ENCODE measurements around the gene WSCD2.

WSCD2 gene

GRCh38 chr12:108253540-108253939 is 124.5 kb downstream of the WSCD2 start:
- POLR2A ChIA-PET = no interaction called here
- TF ChIP-seq BHLHE40 (IDR thresholded peaks at IDR 0.05; ENCODE audit: borderline replicate concordance) (no peak), ELF4 (IDR thresholded peaks at IDR 0.05) (no peak), FOXK2 (IDR thresholded peaks at IDR 0.05) (no peak), LEF1 (IDR thresholded peaks at IDR 0.05; ENCODE audit: borderline replicate concordance) (no peak), FOXA1 (IDR thresholded peaks at IDR 0.05) (no peak), HDGF (IDR thresholded peaks at IDR 0.05; ENCODE audit: borderline replicate concordance) (no peak), TARDBP (IDR thresholded peaks at IDR 0.05) (no peak), CTBP1 (IDR thresholded peaks at IDR 0.05; ENCODE audit: borderline replicate concordance) (no peak), SP1 (IDR thresholded peaks at IDR 0.05) (no peak), NFRKB (IDR thresholded peaks at IDR 0.05) (no peak), PKNOX1 (IDR thresholded peaks at IDR 0.05) (no peak), ZNF384 (IDR thresholded peaks at IDR 0.05) (no peak), ARNT (IDR thresholded peaks at IDR 0.05) (no peak), L3MBTL2 (conservative IDR thresholded peaks at IDR 0.05) (no peak), FOXM1 (IDR thresholded peaks at IDR 0.05; ENCODE audit: borderline replicate concordance) (no peak), SUZ12 (IDR thresholded peaks at IDR 0.05) (no peak)
- CTCF ChIA-PET = interaction anchor here (0.6 kb wide), 1 partner anchor 268 kb away, joined by 3 read pairs; no protein-coding TSS in a partner anchor
- no peak for DNase-seq (ENCODE audit: extremely low spot score)

- TF ChIP-seq LEF1 (IDR thresholded peaks at IDR 0.05; ENCODE audit: borderline replicate concordance) (no peak), NFRKB (IDR thresholded peaks at IDR 0.05) (no peak), L3MBTL2 (conservative IDR thresholded peaks at IDR 0.05) (no peak), CTBP1 (IDR thresholded peaks at IDR 0.05; ENCODE audit: borderline replicate concordance) (no peak), HDGF (IDR thresholded peaks at IDR 0.05; ENCODE audit: borderline replicate concordance) (no peak), SUZ12 (IDR thresholded peaks at IDR 0.05) (no peak), SP1 (IDR thresholded peaks at IDR 0.05) (no peak), FOXK2 (IDR thresholded peaks at IDR 0.05) (no peak), TARDBP (IDR thresholded peaks at IDR 0.05) (no peak), ARNT (IDR thresholded peaks at IDR 0.05) (no peak), PKNOX1 (IDR thresholded peaks at IDR 0.05) (no peak), BHLHE40 (IDR thresholded peaks at IDR 0.05; ENCODE audit: borderline replicate concordance) (no peak), FOXM1 (IDR thresholded peaks at IDR 0.05; ENCODE audit: borderline replicate concordance) (no peak)
- CTCF ChIA-PET = no interaction called here
- POLR2A ChIA-PET = no interaction called here
- DNase-seq (ENCODE audit: extremely low spot score) = no peak
Observed at GRCh38 chr12:108254030-108254429, 124.9 kb downstream of the WSCD2 start.

GRCh38 chr12:108254517-108255251 is 125.6 kb downstream of the WSCD2 start:
- ChIA-PET CTCF (interaction anchor here (0.6 kb wide), 1 partner anchor 46 kb away, joined by 3 read pairs; no protein-coding TSS in a partner anchor), POLR2A (no interaction called here)
- TF ChIP-seq CTBP1 (IDR thresholded peaks at IDR 0.05; ENCODE audit: borderline replicate concordance) = no peak
- TF ChIP-seq SUZ12 (IDR thresholded peaks at IDR 0.05) = no peak
- no peak for TF ChIP-seq ZNF384 (IDR thresholded peaks at IDR 0.05)
- no peak for TF ChIP-seq ARNT (IDR thresholded peaks at IDR 0.05)
- TF ChIP-seq ELF4 (IDR thresholded peaks at IDR 0.05) = no peak
- TF ChIP-seq LEF1 (IDR thresholded peaks at IDR 0.05; ENCODE audit: borderline replicate concordance) = no peak
- no peak for TF ChIP-seq FOXM1 (IDR thresholded peaks at IDR 0.05; ENCODE audit: borderline replicate concordance)
- no peak for TF ChIP-seq PKNOX1 (IDR thresholded peaks at IDR 0.05)
- TF ChIP-seq L3MBTL2 (conservative IDR thresholded peaks at IDR 0.05) = no peak
- no peak for TF ChIP-seq BHLHE40 (IDR thresholded peaks at IDR 0.05; ENCODE audit: borderline replicate concordance)
- no peak for TF ChIP-seq HDGF (IDR thresholded peaks at IDR 0.05; ENCODE audit: borderline replicate concordance)
- no peak for TF ChIP-seq FOXK2 (IDR thresholded peaks at IDR 0.05)
- TF ChIP-seq FOXA1 (IDR thresholded peaks at IDR 0.05) = no peak
- no peak for TF ChIP-seq TARDBP (IDR thresholded peaks at IDR 0.05)
- no peak for TF ChIP-seq SP1 (IDR thresholded peaks at IDR 0.05)
- TF ChIP-seq NFRKB (IDR thresholded peaks at IDR 0.05) = no peak
- no peak for DNase-seq (ENCODE audit: extremely low spot score)

- ChIA-PET POLR2A (no interaction called here), CTCF (interaction anchor here (0.6 kb wide), 1 partner anchor 46 kb away, joined by 3 read pairs; no protein-coding TSS in a partner anchor)
- TF ChIP-seq FOXA1 (IDR thresholded peaks at IDR 0.05) = no peak
- TF ChIP-seq L3MBTL2 (conservative IDR thresholded peaks at IDR 0.05) = no peak
- TF ChIP-seq TARDBP (IDR thresholded peaks at IDR 0.05) = no peak
- TF ChIP-seq FOXK2 (IDR thresholded peaks at IDR 0.05) = no peak
- TF ChIP-seq ELF4 (IDR thresholded peaks at IDR 0.05) = no peak
- no peak for TF ChIP-seq SP1 (IDR thresholded peaks at IDR 0.05)
- no peak for TF ChIP-seq BHLHE40 (IDR thresholded peaks at IDR 0.05; ENCODE audit: borderline replicate concordance)
- no peak for TF ChIP-seq FOXM1 (IDR thresholded peaks at IDR 0.05; ENCODE audit: borderline replicate concordance)
- no peak for TF ChIP-seq LEF1 (IDR thresholded peaks at IDR 0.05; ENCODE audit: borderline replicate concordance)
- no peak for TF ChIP-seq NFRKB (IDR thresholded peaks at IDR 0.05)
- no peak for TF ChIP-seq HDGF (IDR thresholded peaks at IDR 0.05; ENCODE audit: borderline replicate concordance)
- TF ChIP-seq ZNF384 (IDR thresholded peaks at IDR 0.05) = no peak
- no peak for TF ChIP-seq PKNOX1 (IDR thresholded peaks at IDR 0.05)
- TF ChIP-seq SUZ12 (IDR thresholded peaks at IDR 0.05) = no peak
- no peak for TF ChIP-seq ARNT (IDR thresholded peaks at IDR 0.05)
- TF ChIP-seq CTBP1 (IDR thresholded peaks at IDR 0.05; ENCODE audit: borderline replicate concordance) = no peak
- DNase-seq (ENCODE audit: extremely low spot score) = no peak
Observed at GRCh38 chr12:108255252-108255602, 126.1 kb downstream of the WSCD2 start.

GRCh38 chr12:108257004-108257403 is 127.9 kb downstream of the WSCD2 start:
- TF ChIP-seq CTBP1 (IDR thresholded peaks at IDR 0.05; ENCODE audit: borderline replicate concordance) = no peak
- no peak for TF ChIP-seq LEF1 (IDR thresholded peaks at IDR 0.05; ENCODE audit: borderline replicate concordance)
- no peak for DNase-seq (ENCODE audit: extremely low spot score)
- ChIA-PET POLR2A (no interaction called here), CTCF (no interaction called here)

Measured in HEK293T (cell line).